NOMO-1 treated with DMSO at 0.1 percent for 48 hours (cell line): ENCODE results near the gene LRRC15.

Experiments used
- DNase-seq: peaks from one replicate; lab custom pipeline; 2025; ENCODE audit not compliant: unreplicated experiment; lab: John Stamatoyannopoulos, UW

LRRC15 gene

DNA sequence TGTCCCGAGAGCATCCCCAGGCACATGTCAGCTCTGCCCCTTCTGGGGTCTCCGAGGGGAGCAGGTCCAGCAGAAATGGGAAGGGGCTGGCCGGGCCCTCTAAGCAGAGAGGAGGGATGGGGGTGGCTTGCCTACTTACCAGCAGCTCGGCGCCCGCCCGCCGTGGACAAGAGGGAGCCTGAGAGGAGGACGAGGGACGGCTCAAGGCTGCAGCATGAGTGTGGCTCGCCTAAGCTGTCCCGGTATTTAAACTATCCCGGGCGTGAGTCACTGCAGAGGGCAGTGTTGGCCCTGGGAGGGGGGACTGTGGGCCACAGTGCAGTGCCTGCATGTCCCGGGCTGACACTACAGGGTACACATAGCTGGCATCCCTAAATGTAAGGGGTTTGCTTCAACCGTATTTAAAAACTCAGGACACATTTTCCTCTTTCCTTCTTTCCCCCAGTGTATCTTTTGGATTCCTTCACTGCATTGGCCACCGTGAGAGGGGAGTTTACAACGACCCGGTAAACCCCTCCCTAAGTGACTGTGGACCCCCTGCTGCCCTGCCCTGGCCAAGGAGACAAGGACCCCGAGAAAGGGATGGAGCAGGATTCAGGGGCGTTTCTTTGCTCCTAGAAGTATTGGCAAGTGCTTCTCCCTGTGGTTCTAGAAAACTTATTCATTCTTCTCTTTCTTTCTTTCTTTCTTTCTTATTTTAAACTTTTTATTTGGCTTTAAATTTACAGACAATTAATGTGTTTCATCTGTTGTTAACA lies at the start of gene LRRC15:
Gene LRRC15 (minus strand): TSS at position 222 of the 758 bp plus-strand sequence. CDS start 8,700 bp downstream, outside the sequence.
- DNase-seq = no peak

- no peak for DNase-seq
Observed at GRCh38 chr3:194418671-194419070, 49.1 kb upstream of the LRRC15 start.

GRCh38 chr3:194407423-194407822 lies 37.9 kb upstream of the LRRC15 start:
- DNase-seq = no peak

GRCh38 chr3:194405766-194406165 lies 36.2 kb upstream of the LRRC15 start:
- DNase-seq = no peak

GRCh38 chr3:194404365-194405140 lies 35.0 kb upstream of the LRRC15 start:
- DNase-seq = peak; percentile 45

GRCh38 chr3:194401868-194402329 lies 32.4 kb upstream of the LRRC15 start:
- DNase-seq = no peak

DNA sequence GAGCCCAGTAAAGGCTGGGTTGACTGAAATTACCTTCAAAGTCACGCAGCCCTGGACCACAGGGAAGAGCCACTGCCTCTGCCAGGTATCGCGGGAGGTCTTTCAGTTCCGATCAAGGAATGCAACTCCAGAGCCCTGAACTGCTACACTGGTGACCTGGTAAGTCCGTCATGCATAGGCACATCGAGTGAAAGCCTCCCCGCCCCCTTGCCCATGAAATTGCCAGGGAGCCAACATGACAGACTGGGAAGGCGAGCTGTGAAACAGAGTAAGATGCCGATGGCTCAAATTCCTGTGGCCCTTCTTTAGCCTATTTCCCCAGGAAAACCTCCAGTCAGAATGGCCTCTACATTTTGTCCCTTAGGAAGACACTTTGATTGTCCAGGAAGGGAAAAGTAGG lies 31.8 kb upstream of the LRRC15 start:
- no peak for DNase-seq

DNA sequence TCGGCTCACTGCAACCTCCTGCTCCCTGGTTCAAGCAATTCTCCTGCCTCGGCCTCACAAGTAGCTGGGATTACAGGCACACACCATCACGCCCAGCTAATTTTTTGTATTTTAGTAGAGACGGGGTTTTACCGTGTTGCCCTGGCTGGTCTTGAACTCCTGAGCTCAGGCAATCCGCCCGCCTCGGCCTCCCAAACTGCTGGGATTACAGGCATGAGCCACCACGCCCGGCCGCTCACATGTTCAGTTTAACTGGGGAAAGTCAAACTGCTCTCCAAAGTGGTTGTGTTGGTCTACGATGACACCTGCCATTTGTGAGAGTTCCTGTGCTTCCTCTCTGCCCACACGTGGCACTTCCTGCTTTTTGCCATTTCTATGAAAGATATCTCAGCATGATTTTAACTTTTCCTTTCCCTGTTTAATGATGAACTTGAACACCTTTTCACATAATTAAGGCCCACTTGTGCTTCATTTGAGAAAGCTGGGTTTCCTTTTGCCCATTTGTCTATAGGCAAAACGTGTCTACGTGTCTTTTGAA lies 30.4 kb upstream of the LRRC15 start:
- peak; percentile 27 for DNase-seq

- DNase-seq = no peak
Observed at GRCh38 chr3:194399166-194399565, 29.6 kb upstream of the LRRC15 start, which contains the start of gene GP5. GP5 (minus strand) TSS chr3:194399266; CDS start chr3:194398282, 984 bp downstream.

GRCh38 chr3:194397757-194398312 lies 28.3 kb upstream of the LRRC15 start:
- no peak for DNase-seq

DNA sequence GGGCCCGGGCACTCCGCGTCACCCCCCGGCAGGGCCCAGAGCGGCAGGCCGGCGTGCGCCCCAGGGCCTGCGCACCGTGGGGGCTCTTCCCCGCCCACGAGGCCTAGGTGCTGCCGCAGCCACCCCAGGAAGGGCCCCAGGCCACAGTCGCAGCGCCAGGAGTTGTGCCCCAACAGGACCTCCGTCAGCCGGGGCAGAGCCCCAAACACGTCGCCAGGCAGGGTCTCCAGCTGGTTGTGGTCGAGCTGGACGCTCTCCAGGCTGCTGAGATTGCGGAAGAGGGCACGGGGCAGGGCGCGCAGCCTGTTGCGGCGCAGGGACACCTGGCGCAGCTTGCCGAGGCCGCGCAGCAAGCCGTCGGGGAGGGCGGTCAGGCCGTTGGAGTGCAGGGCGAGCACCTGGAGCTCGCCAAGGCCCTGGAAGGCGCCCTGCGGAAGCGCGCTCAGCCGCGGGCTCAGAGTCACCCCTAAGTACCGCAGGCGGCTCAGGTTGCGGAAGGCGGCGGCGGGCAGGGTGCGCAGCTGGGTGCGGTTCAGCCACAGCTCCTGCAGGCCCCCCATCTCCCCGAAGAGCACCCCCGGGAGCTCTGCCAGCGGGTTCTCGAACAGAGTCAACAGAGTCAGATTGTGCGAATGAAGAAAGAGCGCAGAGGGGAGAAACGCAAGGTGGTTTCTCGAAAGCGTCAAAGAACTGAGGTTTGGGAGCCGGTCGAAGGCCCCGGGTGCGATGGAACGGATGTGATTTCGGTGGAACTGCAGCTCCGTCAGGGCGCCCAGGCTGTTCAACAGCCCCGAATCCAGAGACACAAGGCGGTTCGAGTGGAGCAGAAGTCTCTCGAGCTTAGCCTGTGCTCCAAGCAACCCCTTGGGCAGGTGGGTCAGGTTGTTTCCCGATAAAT lies 27.6 kb upstream of the LRRC15 start:
- peak; percentile 13 for DNase-seq

GRCh38 chr3:194396539-194396858 lies 27.0 kb upstream of the LRRC15 start:
- no peak for DNase-seq

GRCh38 chr3:194395778-194396538 lies 26.4 kb upstream of the LRRC15 start:
- peak; percentile 56 for DNase-seq

GRCh38 chr3:194395212-194395611 lies 25.7 kb upstream of the LRRC15 start:
- DNase-seq = no peak

- DNase-seq = no peak
Observed at GRCh38 chr3:194392576-194392975, 23.0 kb upstream of the LRRC15 start.

DNA sequence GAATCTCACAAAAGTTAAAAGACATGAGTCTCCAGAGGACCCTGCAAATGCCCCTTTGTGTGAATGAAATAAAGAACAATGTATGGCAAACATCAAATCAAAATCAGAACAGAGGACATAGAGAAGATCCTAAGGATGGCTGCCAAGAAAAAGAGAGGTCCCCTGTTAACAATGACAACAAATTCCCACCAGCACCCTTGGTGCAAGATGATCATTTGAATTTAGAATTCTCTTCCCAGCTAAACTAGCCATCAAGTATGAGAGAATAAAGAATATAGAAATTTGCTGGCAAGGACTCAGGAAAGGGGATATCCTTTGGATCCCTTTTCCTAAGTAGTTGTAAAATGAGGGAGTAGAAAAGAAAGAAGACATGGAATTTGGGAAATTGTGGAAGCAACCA lies 21.3 kb upstream of the LRRC15 start:
- no peak for DNase-seq

DNA sequence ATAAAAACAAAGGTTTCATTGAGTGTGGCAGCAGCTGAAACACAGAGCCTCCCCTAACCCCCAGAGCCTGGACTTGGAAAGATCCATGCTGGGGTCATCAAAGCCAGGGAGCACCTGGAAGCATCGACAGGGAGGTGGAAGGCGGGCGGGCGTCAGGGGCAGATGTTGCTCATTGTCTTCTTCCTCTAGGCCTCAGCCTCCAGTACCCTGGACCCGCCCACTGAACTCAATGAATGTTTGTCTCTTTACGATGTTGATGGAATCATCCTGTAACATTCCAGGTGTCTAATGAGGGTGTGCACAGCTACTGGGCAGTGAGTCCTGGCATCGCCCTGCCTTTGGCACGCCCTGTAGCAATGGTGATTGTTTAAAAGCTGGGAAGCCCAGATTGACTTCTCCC lies 19.7 kb upstream of the LRRC15 start:
- DNase-seq = no peak

GRCh38 chr3:194387926-194388418 lies 18.4 kb upstream of the LRRC15 start:
- DNase-seq = no peak

DNA sequence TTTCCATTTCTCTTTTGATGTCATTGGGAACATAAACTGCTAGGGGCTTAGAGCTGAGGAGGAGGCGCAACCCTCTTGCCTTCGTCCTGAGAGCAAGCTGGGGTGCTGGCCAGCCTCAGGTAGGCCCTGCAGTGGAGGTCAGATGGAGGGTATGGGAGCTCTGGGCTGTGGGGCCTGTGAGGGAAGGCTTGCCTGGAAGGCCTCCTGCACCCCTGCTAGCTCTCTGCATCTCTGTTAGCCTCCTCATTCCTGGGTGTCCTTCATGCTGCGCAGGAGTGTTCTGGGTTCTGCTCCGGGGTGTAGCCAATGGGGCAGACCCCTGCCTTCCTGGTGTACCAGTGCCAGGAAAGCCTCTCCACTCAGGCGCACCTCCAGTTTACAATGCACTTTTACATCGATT lies 17.7 kb upstream of the LRRC15 start:
- no peak for DNase-seq

DNA sequence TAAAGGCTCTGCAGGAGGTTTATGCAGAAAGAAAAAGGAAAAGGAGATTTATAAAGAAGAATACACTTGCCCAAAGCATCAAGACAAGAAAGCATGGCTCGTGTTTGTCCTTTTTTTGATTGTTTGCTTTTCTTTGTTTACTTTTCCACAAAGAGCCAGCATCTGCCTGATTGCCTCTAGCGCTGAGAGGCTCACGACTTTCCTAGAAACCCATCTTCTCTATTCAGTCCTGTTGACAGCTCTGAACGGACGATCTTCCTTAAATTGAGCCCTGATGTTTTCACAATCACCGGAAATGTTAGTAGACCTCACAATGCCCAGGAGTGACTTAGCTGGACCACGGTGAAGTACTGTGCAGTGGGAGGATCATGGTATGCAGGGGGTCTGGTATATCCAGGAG lies 17.1 kb upstream of the LRRC15 start:
- DNase-seq = peak; percentile 26
